Skeletal muscle tissue (tissue), 4 donors: ENCODE measurements around the gene ITCH. TPM values are rescaled to one million over a fixed set of nuclear protein-coding genes. Genes with fewer than 3 reads are reported as not detected.
"Not testable (repeated sequence)": the region's sequence is repeated elsewhere in the genome, so short reads cannot be mapped to it uniquely, and the experiment has no call there.

Source experiments
- H3K27ac ChIP-seq: one replicate; pipeline ENCODE4 v1.7.0; 2013; ENCODE audit warnings: mild to moderate bottlenecking, low read depth, low read length, inconsistent platforms
- H3K27me3 ChIP-seq, 3 donors: one replicate each; pipeline ENCODE4 v1.7.0; 2013; ENCODE audit warnings: low read length in 3 of 3; ENCODE audit not compliant: control insufficient read depth in 3 of 3, insufficient read depth in 3 of 3
- H3K36me3 ChIP-seq, 3 donors: one replicate each; pipeline ENCODE4 v1.7.0; 2013; ENCODE audit warnings: low read length in 3 of 3; ENCODE audit not compliant: control insufficient read depth in 3 of 3, insufficient read depth in 3 of 3
- H3K4me1 ChIP-seq, 3 donors: one replicate each; pipeline ENCODE4 v1.7.0; 2013; ENCODE audit warnings: low read length in 3 of 3, mild to moderate bottlenecking in 3 of 3; ENCODE audit not compliant: control insufficient read depth in 3 of 3, insufficient read depth in 3 of 3
- H3K4me3 ChIP-seq, 3 donors: one replicate each; pipeline ENCODE4 v1.7.0; 2013; ENCODE audit warnings: low read length in 3 of 3
- H3K9ac ChIP-seq, 3 donors: one replicate each; pipeline ENCODE4 v1.7.0; 2013; ENCODE audit warnings: low read length in 3 of 3, mild to moderate bottlenecking in 3 of 3, moderate library complexity in 2 of 3, low read depth in 1 of 3
- H3K9me3 ChIP-seq, 3 donors: one replicate each; pipeline ENCODE4 v1.7.0; 2013; ENCODE audit warnings: low read length in 3 of 3; ENCODE audit not compliant: control insufficient read depth in 3 of 3
- total RNA-seq: library from RNA; depleted of rRNA; stranded (reverse); fragments of >200 nt; gene quantifications from one replicate; pipeline ENCODE4 v1.2.3, GENCODE V29; 2014
- donor health status: Osteomylitis.

Gene ITCH
- total RNA-seq, 1 donor from 2014 or later = 69.4 TPM

DNA sequence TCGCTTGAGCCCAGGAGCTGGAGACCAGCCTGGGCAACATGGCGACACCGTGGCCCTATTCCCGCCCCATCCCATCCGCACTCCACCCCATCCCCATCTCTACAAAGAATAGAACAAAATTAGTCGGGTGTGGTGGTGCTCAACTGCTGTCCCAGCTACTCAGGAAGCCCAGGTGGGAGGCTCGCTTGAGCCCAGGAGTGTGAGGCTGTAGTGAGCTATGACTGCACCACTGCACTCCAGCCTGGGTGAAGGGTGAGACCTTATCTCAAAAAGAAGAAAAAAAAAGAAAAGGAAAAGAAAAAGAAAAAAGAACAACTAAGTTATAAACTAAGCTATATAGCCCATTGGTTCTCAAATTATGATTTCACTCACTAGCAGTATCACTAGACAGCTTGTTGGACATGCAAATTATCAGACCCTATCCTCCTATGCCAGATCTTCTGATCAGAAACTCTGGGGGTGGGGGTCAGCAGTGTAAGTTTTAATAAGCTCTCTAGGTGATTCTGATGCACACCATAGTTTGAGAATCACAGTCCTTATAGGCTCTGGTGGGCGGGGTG, 491 bp upstream of the ITCH start:
- Histone ChIP-seq H3K36me3 (no peaks in the 10 kb centered on the region), H3K4me3 (peak overlapping the region; percentile 84 to 88 (median 86)), H3K27ac (no peak overlapping the region), H3K4me1 (peaks cover 14 to 25% (median 21%) of the 10 kb centered on the region in 3 donors), H3K9me3 (no peaks in the 10 kb centered on the region), H3K9ac (peak overlapping the region in 2 of 3 donors; percentile 84 to 92), H3K27me3 (no peaks in the 10 kb centered on the region)

DNA sequence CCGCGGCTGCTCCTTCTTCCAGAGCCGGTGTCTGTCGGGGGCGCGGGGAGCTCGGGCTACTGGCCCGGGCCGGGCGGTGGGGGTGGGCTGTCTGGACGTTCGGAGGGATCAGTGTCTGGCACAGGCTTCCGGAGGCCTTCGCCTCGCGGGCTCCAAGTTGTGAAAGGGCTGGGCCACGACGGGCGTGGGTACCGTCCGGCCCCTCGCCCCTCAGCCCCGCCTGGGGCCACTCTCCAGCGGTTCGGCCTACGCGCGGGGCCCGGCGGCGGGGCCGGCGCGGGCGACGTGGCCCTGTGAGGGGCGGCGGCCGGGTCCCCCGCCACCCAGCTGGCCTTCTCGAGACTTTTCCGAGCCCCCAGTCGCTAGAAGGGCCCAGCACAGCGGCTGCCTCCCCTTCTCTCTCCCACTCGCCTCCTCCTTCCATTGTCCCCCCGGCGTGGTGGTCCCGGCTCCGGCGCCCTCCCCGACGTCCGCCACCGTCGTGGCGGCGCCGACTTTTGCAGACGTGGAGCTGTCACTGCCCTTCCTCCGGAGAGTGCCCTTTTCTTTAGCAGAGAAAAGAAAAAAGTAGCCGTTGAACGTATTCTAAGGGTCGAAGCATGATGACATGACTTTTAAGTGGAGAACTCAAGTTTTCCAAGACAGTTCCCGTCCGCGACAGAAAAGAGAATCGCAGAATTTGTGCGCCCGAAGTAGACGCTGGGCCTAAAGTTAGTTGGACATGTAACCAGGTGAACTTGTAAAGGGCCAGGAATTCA, 571 bp downstream of the ITCH start:
- H3K36me3 ChIP-seq = no peaks in the 10 kb centered on the region
- peak overlapping the region; percentile 95 for H3K27ac ChIP-seq
- peaks cover 14 to 25% (median 21%) of the 10 kb centered on the region in 3 donors for H3K4me1 ChIP-seq

DNA sequence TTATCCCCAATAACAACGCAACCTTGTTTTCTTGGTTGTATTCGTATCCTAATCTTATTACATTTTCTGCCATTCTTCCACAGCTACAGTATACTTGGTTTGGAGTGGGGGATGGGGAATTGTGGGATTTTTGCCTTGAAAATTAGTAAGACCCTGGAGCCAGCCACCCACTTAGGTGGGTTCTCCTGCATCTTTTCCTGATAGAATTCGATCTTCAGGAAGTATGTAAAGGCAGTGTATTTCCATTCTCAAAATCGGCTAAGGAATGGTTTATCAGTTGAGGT, 1.1 kb downstream of the ITCH start:
- H3K4me3 ChIP-seq = peak overlapping the region; percentile 84 to 88 (median 86)
- no peaks in the 10 kb centered on the region for H3K9me3 ChIP-seq
- H3K4me1 ChIP-seq = peaks cover 14 to 25% (median 21%) of the 10 kb centered on the region in 3 donors
- H3K9ac ChIP-seq = peak overlapping the region; percentile 84 to 92 (median 88)
- H3K27me3 ChIP-seq = no peaks in the 10 kb centered on the region
- peak overlapping the region; percentile 95 for H3K27ac ChIP-seq
- peaks cover under 1 to 2% (median under 1%) of the 10 kb centered on the region in 3 donors for H3K36me3 ChIP-seq

More for the DNA sequence above, 571 bp downstream of the ITCH start:
- Histone ChIP-seq H3K27me3 (no peaks in the 10 kb centered on the region), H3K9me3 (no peaks in the 10 kb centered on the region), H3K9ac (peak overlapping the region; percentile 84 to 92 (median 88)), H3K4me3 (peak overlapping the region; percentile 84 to 88 (median 86))

DNA sequence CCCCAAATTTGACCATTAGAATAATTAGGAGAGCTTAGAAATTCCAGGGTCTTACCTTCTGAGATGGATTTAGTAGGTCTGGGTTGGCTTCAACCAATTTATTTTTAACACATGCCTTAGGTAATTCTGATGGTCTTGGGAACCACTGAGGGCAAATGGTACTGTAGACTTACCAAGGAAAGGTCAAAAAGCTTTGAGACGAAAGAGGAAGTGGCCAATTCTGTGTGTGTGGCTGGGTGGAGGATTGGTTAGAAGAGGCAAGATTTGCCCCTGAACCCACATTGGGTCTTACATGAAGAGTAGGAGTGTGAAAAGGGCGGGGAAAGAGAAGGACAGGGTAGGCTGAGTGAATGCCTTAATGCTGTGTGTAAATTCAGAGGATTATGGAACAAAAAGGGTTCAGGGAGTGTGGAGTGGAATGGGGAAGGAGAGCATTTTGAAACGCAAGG, 2.7 kb downstream of the ITCH start:
- Histone ChIP-seq H3K36me3 (peaks cover 11 to 17% (median 15%) of the 10 kb centered on the region in 3 donors), H3K9me3 (no peaks in the 10 kb centered on the region), H3K9ac (no peak overlapping the region), H3K4me3 (peak overlapping the region in 1 of 3 donors; percentile 36), H3K27ac (no peak overlapping the region), H3K4me1 (peaks cover 14 to 25% (median 21%) of the 10 kb centered on the region in 3 donors), H3K27me3 (no peaks in the 10 kb centered on the region)

DNA sequence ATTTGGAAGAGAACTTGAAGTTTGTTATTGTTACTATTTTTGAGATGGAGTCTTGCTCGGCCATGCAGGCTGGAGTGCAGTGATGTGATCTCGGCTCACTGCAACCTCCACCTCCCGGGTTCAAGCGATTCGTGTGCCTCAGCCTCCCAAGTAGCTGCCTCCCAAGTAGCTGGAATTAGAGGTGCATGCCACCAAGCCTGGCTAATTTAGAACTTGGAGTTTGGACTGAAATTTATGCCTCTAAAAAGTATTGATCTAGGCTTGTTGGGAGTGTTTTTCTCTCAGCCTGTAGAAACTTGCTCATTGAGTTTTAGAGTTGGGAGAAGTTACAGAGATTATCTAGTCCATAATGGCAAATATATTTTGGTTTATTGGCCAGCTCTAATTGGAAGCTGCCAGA, 4.1 kb downstream of the ITCH start:
- Histone ChIP-seq H3K9ac (no peak overlapping the region), H3K27ac (no peak overlapping the region), H3K9me3 (no peaks in the 10 kb centered on the region), H3K36me3 (peaks cover 11 to 17% (median 15%) of the 10 kb centered on the region in 3 donors), H3K27me3 (no peaks in the 10 kb centered on the region), H3K4me3 (no peak overlapping the region), H3K4me1 (peaks cover 14 to 25% (median 21%) of the 10 kb centered on the region in 3 donors)

DNA sequence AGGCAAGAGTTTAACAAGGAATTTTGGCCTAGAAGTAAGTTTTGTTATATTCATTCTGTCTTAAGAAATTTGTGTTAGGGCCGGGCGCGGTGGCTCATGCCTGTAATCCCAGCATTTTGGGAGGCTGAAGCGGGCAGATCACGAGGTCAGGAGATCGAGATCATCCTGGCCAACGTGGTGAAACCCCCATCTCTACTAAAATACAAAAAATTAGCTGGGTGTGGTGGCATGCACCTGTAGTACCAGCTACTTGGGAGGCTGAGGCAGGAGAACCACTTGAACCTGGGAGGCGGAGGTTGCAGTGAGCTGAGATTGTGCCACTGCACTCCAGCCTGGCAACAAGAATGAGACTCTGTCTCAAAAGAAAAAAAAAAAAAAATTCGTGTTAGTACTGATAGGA, 4.8 kb downstream of the ITCH start:
- H3K27me3 ChIP-seq, H3K4me3 ChIP-seq, H3K27ac ChIP-seq, H3K9ac ChIP-seq, H3K9me3 ChIP-seq: not testable (repeated sequence)
- Histone ChIP-seq H3K4me1 (peaks cover 11 to 19% (median 17%) of the 10 kb centered on the region in 3 donors), H3K36me3 (peaks cover 11 to 17% (median 15%) of the 10 kb centered on the region in 3 donors)

DNA sequence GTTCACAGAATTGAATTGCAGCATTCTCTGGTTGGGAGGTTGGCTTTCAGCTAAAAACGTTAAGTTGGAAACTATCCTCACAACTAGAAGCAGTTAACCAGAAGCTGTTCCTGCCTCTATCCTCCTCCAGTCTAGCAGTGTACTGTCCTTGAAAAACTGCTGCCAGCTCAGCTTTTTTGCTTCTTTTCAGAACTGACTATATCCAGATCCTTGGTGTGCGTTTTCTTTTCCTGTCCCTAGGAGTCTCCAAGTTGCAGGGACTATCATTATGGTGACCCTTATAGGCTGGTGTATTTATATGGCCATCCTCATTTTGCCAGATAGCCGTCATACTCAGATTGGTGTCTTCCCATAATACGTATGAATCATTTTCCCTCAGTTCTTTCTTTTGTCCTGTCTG, 5.5 kb downstream of the ITCH start:
- no peak overlapping the region for H3K9ac ChIP-seq
- H3K27ac ChIP-seq = no peak overlapping the region
- peaks cover 11 to 17% (median 16%) of the 10 kb centered on the region in 3 donors for H3K4me1 ChIP-seq
- H3K4me3 ChIP-seq = no peak overlapping the region
- no peaks in the 10 kb centered on the region for H3K9me3 ChIP-seq
- no peaks in the 10 kb centered on the region for H3K27me3 ChIP-seq
- H3K36me3 ChIP-seq = peaks cover 11 to 17% (median 15%) of the 10 kb centered on the region in 3 donors

DNA sequence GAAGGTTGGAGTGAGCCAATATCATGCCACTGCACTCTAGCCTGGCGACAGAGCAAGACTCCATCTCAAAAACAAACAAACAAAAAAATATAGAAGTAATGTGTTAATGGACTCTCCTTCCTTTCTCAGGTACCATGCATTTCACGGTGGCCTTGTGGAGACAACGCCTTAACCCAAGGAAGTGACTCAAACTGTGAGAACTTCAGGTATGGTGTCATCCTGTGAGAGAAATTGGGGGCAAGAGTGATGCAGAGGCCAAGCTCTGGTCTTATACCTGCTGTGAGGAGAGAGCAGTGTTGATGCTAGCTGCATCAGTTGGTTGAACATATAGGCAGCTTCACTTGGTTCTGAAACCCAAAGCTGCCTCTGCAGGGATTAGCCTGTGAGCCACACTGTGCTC, 6.2 kb downstream of the ITCH start:
- peaks cover 7 to 13% (median 12%) of the 10 kb centered on the region in 3 donors for H3K4me1 ChIP-seq
- peaks cover 13 to 17% (median 15%) of the 10 kb centered on the region in 3 donors for H3K36me3 ChIP-seq
- H3K27ac ChIP-seq = no peak overlapping the region
- no peaks in the 10 kb centered on the region for H3K27me3 ChIP-seq
- no peak overlapping the region for H3K9ac ChIP-seq
- no peak overlapping the region for H3K4me3 ChIP-seq
- H3K9me3 ChIP-seq = no peaks in the 10 kb centered on the region

DNA sequence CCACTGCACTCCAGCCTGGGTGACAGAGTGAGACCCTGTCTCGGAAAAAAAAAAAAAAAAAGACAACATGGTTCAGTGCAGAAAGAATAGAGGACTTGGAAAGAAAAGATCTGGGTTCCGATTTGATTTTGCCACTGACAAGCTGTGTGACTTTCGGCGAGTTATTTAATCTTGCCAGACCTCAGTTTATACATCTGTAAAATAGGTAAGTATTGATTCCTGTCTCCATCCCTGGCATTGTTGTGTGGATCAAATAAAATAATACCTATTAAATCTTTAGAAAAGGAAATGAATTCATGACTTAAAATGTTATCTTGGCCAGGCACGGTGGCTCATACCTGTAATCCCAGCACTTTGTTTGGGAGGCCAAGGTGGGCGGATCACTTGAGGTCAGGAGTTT, 7.0 kb downstream of the ITCH start:
- Histone ChIP-seq H3K36me3 (peaks cover 15 to 17% (median 15%) of the 10 kb centered on the region in 3 donors), H3K27me3 (no peaks in the 10 kb centered on the region), H3K27ac (no peak overlapping the region), H3K9ac (no peak overlapping the region), H3K9me3 (no peaks in the 10 kb centered on the region), H3K4me3 (no peak overlapping the region), H3K4me1 (peaks cover 6 to 11% (median 11%) of the 10 kb centered on the region in 3 donors)

DNA sequence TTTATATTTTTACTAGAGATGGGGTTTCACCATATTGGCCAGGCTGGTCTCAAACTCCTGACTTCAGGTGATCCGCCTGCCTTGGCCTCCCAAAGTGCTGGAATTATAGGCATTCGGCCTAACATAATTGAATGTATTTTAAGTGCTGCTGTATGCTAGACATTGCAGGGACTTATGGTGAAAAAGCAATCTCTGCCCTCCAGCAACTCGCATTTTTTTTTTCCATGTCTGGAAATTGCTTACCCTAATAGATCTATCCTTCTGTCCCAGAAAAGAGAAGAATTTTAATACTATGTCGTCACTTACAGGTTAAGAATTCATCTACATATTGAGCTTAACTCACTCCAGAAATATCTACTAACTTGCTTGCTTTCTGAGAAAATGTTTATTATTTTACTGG, 10.4 kb downstream of the ITCH start:
- Histone ChIP-seq H3K36me3 (peaks cover 15 to 17% (median 15%) of the 10 kb centered on the region in 3 donors), H3K27me3 (no peaks in the 10 kb centered on the region), H3K4me3 (no peak overlapping the region), H3K9ac (no peak overlapping the region), H3K27ac (no peak overlapping the region), H3K4me1 (no peaks in the 10 kb centered on the region), H3K9me3 (no peaks in the 10 kb centered on the region)
